ENCODE results near the gene OR6C65. TPM values are rescaled to one million over a fixed set of nuclear protein-coding genes. Genes with fewer than 3 reads are reported as not detected.

OR6C65 gene
- not detected in 2 replicates for total RNA-seq

GRCh38 chr12:55400229-55400628 lies at the start of gene OR6C65:
Gene OR6C65 (plus strand): TSS chr12:55400529. CDS start chr12:55400529, 0 bp downstream.

GRCh38 chr12:55362675-55363074 lies 37.7 kb upstream of the OR6C65 start, which contains the start of gene OR6C75:
Gene OR6C75 (plus strand): TSS chr12:55362975. CDS start chr12:55365111, 2,136 bp downstream.

GRCh38 chr12:55425954-55426353 lies 25.6 kb downstream of the OR6C65 start, which contains the start of gene OR6C76:
Gene OR6C76 (plus strand): TSS chr12:55426254. CDS start chr12:55426254, 0 bp downstream.

GRCh38 chr12:55443776-55444175 lies 43.4 kb downstream of the OR6C65 start, which contains the start of gene OR6C2:
Gene OR6C2 (plus strand): TSS chr12:55444076. CDS start chr12:55452214, 8,138 bp downstream.

Other genes with a start within 250 kb of the OR6C65 start
- not detected in 2 replicates for gene OR10A7, start 179.5 kb upstream of the OR6C65 start, total RNA-seq
- gene OR6C74, start 155.9 kb upstream of the OR6C65 start, total RNA-seq = not detected in 2 replicates
- gene OR6C6, start 104.0 kb upstream of the OR6C65 start, total RNA-seq = not detected in 2 replicates
- not detected in 2 replicates for gene OR6C1, start 86.2 kb upstream of the OR6C65 start, total RNA-seq
- gene OR6C3, start 69.8 kb upstream of the OR6C65 start, total RNA-seq = not detected in 2 replicates
- gene OR6C75, start 37.6 kb upstream of the OR6C65 start, total RNA-seq = not detected in 2 replicates
- not detected in 2 replicates for gene OR6C76, start 25.7 kb downstream of the OR6C65 start, total RNA-seq
- gene OR6C2, start 43.5 kb downstream of the OR6C65 start, total RNA-seq = not detected in 2 replicates
- gene OR6C70, start 69.6 kb downstream of the OR6C65 start, total RNA-seq = not detected in 2 replicates
- gene OR6C68, start 91.8 kb downstream of the OR6C65 start, total RNA-seq = not detected in 2 replicates
- not detected in 2 replicates for gene OR6C4, start 149.1 kb downstream of the OR6C65 start, total RNA-seq
- not detected in 2 replicates for gene OR2AP1, start 171.9 kb downstream of the OR6C65 start, total RNA-seq
- gene OR10P1, start 236.4 kb downstream of the OR6C65 start, total RNA-seq = not detected in 2 replicates